NCI-H1048 (cell line): ENCODE results near the gene HNRNPK.

Experiments used
- DNase-seq: peaks from one replicate; lab custom pipeline; 2025; lab: John Stamatoyannopoulos, UW

Gene HNRNPK

DNA sequence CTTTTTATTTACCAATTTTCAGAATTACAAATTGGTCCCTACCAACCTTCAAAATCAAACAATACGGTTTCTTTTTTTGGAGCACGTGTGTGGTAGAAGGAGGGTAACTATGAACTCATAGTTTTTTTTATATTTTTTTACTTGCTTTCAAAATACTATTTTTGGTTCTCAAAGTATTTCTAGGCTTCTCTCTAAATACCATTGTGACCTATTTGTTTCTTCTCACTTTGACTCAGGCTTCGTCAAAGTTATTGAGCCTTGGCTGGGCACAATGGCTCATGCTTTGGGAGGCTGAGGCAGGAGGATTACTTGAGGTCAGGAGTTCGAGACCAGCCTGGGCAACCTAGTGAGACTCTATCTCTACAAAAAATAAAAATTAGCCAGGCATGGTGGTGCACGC lies 47.2 kb downstream of the HNRNPK start:
- no peak for DNase-seq

GRCh38 chr9:83932011-83932410 lies 48.0 kb downstream of the HNRNPK start:
- DNase-seq: no peak

GRCh38 chr9:83930881-83931280 lies 49.1 kb downstream of the HNRNPK start:
- no peak for DNase-seq

GRCh38 chr9:83927591-83927990 lies 52.4 kb downstream of the HNRNPK start:
- DNase-seq: no peak

DNA sequence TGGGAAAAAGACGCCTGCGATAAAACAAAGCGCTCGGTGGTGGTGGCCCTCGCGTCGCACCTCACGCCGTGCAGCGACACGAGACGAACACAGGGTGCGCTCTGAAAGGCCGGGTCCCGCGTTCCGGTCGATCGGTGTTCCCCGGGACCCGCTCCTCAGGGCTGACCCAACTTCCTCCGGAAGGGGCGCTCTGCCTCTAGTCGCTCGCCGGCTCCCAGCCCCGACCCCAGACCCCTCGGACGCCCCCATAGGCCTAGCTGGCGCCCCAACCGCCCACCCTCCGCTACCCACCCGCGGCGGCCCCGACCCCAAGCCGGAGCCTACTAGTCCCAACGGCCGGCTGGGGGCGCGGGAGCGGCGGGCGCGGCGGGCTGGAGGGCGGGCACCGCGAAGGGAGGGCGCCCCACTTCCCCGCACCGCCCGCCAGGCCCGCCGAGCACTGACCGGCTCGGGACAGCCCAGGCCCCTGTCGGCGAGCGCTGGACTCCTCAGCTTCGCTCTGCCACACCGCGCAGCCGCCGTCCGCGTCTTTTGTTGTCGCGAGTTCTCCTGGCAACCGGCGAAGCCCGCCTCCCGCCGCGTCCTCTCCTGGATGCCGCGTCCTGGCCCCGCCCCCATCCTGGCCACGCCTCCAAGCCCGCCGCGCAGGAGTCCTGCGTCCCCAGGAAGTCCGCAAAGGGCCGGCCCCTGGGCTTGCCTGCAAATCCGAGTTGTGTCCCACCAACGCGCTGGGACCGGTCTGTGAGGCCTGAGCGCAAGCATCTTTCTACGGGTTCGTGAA lies 58.9 kb downstream of the HNRNPK start, which contains the start of gene KIF27:
Gene KIF27, minus strand, starts transcription at position 506 of the 781 bp plus-strand sequence. CDS start 5,841 bp downstream, outside the sequence.
- peak; percentile 90 for DNase-seq

DNA sequence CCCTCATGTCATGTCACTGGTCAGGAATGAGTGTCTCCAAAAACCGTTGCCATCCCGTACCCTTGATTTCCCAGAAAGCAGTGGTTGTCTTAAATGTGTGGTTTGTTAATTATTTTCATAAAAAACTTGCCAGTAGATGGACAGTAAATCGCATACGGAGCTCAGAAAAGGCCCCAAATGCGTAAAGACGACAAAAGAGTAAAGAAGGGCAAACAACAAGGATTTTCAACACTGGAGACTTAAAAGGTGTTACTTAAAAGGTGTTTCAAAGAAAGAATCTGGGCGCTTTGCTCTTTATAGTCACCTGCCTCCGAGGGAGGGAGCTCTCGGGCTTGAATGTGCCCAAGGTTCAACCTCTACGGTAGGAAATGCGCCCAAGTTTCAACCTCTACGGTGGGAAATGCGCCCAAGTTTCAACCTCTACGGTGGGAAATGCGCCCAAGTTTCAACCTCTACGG lies 59.5 kb downstream of the HNRNPK start:
- DNase-seq: no peak

DNA sequence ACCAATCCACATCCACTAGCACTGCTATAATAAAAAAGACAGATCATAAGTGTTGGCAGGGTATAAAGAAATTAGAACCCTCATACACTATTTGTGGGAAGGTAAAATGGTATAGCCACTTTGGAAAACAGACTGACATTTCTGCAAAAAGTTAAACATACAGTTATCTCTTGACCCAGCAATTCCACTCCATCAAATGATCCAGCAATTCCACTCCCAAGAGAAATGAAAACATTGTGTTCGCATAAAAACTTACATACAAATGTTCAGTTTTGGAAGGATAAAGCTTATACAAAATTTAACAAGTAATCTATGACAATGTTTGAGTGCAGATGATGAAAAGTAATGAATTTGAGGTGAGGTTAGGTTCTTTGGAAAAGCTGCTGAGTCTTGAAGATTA lies 60.9 kb downstream of the HNRNPK start:
- no peak for DNase-seq
